ENCODE measurements around the gene PGAP3. TPM values are rescaled to one million over a fixed set of nuclear protein-coding genes. Genes with fewer than 3 reads are reported as not detected.
"Not testable (repeated sequence)": the region's sequence is repeated elsewhere in the genome, so short reads cannot be mapped to it uniquely, and the experiment has no call there.

The PGAP3 gene
- total RNA-seq, 6 donors from 2014 or later = 15.2 to 64.0 (median 27.9) TPM

DNA sequence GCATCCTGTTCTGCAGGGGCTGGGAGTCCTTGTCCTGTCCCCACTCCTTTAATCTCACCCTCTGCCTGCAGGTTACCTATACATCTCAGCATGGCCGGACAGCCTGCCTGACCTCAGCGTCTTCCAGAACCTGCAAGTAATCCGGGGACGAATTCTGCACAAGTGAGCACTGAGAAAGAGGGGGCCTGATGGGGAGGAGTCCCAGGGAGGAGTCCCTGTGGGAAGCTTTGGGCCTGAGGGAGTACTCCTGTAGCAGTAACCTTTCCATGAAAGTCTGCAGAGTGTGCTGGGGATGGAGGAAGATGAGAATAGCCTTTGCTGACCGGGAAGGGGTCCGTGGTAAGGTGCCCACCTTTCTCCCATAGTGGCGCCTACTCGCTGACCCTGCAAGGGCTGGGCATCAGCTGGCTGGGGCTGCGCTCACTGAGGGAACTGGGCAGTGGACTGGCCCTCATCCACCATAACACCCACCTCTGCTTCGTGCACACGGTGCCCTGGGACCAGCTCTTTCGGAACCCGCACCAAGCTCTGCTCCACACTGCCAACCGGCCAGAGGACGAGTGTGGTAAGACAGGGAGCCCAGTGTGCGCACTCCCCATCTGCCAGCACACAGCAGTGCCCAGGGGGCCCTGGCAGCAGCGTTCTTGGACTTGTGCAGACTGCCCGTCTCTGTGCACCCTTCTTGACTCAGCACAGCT lies 27.7 kb upstream of the PGAP3 start:
- ATAC-seq (ENCODE audit: low FRiP score in 2 of 2) = no peak
- Histone ChIP-seq H3K27me3 (no peaks in the 10 kb centered on the region), H3K36me3 (peaks cover 3 to 90% (median 47%) of the 10 kb centered on the region in 4 donors), H3K4me3 (no peak overlapping the region), H3K27ac (peak overlapping the region in 3 of 4 donors; percentile 23 to 70 (median 56)), H3K9me3 (no peaks in the 10 kb centered on the region), H3K4me1 (peaks cover 0 to 5% (median 2%) of the 10 kb centered on the region in 4 donors)
- no peak for DNase-seq
- 93 to 97% methylated on average over 16 to 18 of the region's 18 CpGs for WGBS, 2 donors
- TF ChIP-seq POLR2A (IDR thresholded peaks at IDR 0.05) (no peak), EP300 (IDR thresholded peaks at IDR 0.05) (no peak), POLR2AphosphoS5 (IDR thresholded peaks at IDR 0.05) (no peak)
- TF ChIP-seq, protein P1, sequence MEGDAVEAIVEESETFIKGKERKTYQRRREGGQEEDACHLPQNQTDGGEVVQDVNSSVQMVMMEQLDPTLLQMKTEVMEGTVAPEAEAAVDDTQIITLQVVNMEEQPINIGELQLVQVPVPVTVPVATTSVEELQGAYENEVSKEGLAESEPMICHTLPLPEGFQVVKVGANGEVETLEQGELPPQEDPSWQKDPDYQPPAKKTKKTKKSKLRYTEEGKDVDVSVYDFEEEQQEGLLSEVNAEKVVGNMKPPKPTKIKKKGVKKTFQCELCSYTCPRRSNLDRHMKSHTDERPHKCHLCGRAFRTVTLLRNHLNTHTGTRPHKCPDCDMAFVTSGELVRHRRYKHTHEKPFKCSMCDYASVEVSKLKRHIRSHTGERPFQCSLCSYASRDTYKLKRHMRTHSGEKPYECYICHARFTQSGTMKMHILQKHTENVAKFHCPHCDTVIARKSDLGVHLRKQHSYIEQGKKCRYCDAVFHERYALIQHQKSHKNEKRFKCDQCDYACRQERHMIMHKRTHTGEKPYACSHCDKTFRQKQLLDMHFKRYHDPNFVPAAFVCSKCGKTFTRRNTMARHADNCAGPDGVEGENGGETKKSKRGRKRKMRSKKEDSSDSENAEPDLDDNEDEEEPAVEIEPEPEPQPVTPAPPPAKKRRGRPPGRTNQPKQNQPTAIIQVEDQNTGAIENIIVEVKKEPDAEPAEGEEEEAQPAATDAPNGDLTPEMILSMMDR (IDR thresholded peaks at IDR 0.05) = no peak

DNA sequence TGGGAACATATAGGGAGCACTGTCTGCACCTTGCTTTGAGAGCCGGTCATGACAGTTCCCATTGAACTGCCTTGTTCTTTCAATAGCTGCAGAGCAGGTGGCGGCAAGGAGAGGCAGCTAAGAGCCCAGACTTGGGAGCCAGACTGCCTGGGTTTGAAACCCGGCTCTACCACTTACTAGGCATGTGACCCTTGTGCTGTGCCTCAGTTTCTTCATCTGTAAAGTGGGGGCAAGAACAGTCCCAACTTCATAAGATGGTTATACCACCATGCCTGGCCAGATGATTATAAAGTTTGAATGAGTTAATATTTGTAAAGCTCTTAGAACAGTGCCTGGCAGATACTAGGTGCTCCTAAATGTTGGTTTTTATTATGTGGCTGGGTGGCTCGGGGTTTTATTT lies 26.4 kb upstream of the PGAP3 start:
- Histone ChIP-seq H3K9me3 (no peaks in the 10 kb centered on the region), H3K27ac (no peak overlapping the region), H3K4me1 (peaks cover 0 to 5% (median 2%) of the 10 kb centered on the region in 4 donors), H3K36me3 (peaks cover 3 to 91% (median 54%) of the 10 kb centered on the region in 4 donors), H3K27me3 (no peaks in the 10 kb centered on the region), H3K4me3 (no peak overlapping the region)
- DNase-seq (no peak), ATAC-seq (ENCODE audit: low FRiP score in 2 of 2) (no peak)
- TF ChIP-seq POLR2AphosphoS5 (IDR thresholded peaks at IDR 0.05) (no peak), POLR2A (IDR thresholded peaks at IDR 0.05) (no peak), EP300 (IDR thresholded peaks at IDR 0.05) (no peak)
- TF ChIP-seq, protein P1 (IDR thresholded peaks at IDR 0.05) = no peak
- WGBS, 2 donors = 96 to 98% methylated on average over 4 of the region's 4 CpGs

DNA sequence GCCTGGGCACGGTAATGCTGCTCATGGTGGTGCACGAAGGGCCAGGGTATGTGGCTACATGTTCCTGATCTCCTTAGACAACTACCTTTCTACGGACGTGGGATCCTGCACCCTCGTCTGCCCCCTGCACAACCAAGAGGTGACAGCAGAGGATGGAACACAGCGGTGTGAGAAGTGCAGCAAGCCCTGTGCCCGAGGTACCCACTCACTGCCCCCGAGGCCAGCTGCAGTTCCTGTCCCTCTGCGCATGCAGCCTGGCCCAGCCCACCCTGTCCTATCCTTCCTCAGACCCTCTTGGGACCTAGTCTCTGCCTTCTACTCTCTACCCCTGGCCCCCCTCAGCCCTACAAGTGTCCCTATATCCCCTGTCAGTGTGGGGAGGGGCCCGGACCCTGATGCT lies 24.0 kb upstream of the PGAP3 start:
- H3K36me3 ChIP-seq = peaks cover 13 to 93% (median 66%) of the 10 kb centered on the region in 4 donors
- TF ChIP-seq, protein P1 (IDR thresholded peaks at IDR 0.05) = no peak
- TF ChIP-seq POLR2AphosphoS5 (IDR thresholded peaks at IDR 0.05) (no peak), POLR2A (IDR thresholded peaks at IDR 0.05) (no peak), EP300 (IDR thresholded peaks at IDR 0.05) (no peak)
- peaks cover 2 to 14% (median 11%) of the 10 kb centered on the region in 4 donors for H3K4me1 ChIP-seq
- no peak overlapping the region for H3K27ac ChIP-seq
- DNase-seq (no peak), ATAC-seq (ENCODE audit: low FRiP score in 2 of 2) (no peak)
- H3K9me3 ChIP-seq = no peaks in the 10 kb centered on the region
- no peaks in the 10 kb centered on the region for H3K27me3 ChIP-seq
- 88 to 93% methylated on average over 6 to 10 of the region's 10 CpGs for WGBS, 2 donors
- H3K4me3 ChIP-seq = no peak overlapping the region

DNA sequence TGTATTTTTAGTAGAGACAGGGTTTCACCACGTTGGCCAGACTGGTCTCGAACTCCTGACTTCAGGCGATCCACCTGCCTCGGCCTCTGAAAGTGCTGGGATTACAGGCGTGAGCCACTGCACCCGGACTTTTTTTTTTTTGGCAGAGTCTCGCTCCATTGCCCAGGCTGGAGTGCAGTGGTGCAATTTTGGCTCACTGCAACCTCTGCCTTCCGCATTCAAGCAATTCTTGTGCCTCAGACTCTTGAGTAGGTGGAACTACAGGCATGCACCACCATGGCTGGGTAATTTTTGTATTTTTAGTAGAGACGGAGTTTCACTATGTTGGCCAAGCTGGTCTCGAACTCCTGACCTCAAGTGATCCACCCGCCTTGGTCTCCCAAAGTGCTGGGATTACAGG lies 23.2 kb upstream of the PGAP3 start:
- not testable (repeated sequence) for H3K9me3 ChIP-seq; DNase-seq; H3K27ac ChIP-seq; ATAC-seq (ENCODE audit: low FRiP score in 2 of 2); H3K4me3 ChIP-seq; H3K27me3 ChIP-seq
- peaks cover 7 to 18% (median 16%) of the 10 kb centered on the region in 4 donors for H3K4me1 ChIP-seq
- 87 to 96% methylated on average over 11 of the region's 11 CpGs for WGBS, 2 donors
- peaks cover 13 to 87% (median 60%) of the 10 kb centered on the region in 4 donors for H3K36me3 ChIP-seq

DNA sequence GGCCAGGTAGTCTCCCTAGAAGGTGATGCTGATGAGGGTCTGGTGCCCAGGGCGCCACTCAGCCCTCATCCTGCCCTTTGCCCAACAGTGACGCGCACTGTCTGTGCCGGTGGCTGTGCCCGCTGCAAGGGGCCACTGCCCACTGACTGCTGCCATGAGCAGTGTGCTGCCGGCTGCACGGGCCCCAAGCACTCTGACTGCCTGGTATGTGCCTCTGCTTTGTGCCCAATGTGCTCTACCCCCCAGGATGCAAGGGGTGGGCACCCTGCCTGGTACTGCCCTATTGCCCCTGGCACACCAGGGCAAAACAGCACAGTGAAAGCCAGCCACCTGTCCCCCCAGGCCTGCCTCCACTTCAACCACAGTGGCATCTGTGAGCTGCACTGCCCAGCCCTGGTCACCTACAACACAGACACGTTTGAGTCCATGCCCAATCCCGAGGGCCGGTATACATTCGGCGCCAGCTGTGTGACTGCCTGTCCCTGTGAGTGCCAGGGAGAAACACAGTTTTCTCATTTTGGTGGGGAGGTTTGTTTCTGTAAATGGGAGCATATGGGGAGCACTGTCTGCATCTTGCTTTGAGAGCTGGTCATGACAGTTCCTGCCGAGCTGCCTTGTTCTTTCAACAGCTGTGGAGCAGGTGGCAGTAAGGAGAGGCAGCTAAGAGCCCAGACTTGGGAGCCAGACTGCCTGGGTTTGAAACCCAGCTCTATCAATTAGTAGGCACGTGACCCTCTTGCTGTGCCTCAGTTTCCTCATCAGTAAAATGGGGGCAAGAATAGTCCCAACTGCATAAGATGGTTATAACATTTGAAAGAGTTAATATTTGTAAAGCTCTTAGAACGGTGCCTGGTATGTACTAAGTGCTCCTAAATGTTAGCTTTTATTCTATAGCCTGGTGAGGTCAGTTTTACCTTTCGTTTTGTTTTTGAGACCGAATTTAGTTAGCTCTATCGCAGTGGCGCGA lies 22.4 kb upstream of the PGAP3 start:
- Histone ChIP-seq H3K4me1 (peaks cover 7 to 23% (median 20%) of the 10 kb centered on the region in 4 donors), H3K36me3 (peaks cover 13 to 79% (median 52%) of the 10 kb centered on the region in 4 donors), H3K27ac (no peak overlapping the region), H3K4me3 (no peak overlapping the region), H3K27me3 (no peaks in the 10 kb centered on the region), H3K9me3 (no peaks in the 10 kb centered on the region)
- ATAC-seq (ENCODE audit: low FRiP score in 2 of 2) (no peak), DNase-seq (peak in 1 of 2 donors; percentile 65)
- TF ChIP-seq EP300 (IDR thresholded peaks at IDR 0.05) (no peak), POLR2AphosphoS5 (IDR thresholded peaks at IDR 0.05) (no peak), POLR2A (IDR thresholded peaks at IDR 0.05) (no peak)
- TF ChIP-seq, protein P1 (IDR thresholded peaks at IDR 0.05) = no peak
- WGBS, 2 donors = 86 to 88% methylated on average over 8 to 20 of the region's 20 CpGs

All from upper lobe of left lung (tissue), 6 donors.